K562 (cell line): ENCODE data around the gene ADAMTSL3. TPM values are rescaled to one million over a fixed set of nuclear protein-coding genes. Genes with fewer than 3 reads are reported as not detected.

Experiments
- ATAC-seq: fragments of 200-7000 bp; cut with Tn5 transposase; 3 replicates; pipeline ENCODE4 v1.9.1; 2020; ENCODE audit warnings: moderate library complexity
- BruUV-seq: library from RNA; stranded (reverse); fragments of 400-500 nt; replicated peaks from 2 replicates; lab custom pipeline; 2021; lab: Mats Ljungman, UMichigan
- CTCF ChIA-PET: fragments of 300-600 bp; formaldehyde crosslinking; extraction: SDS; loops from one replicate; lab custom pipeline; 2021; ENCODE audit warnings: low intra/inter-chr PET ratio; lab: Yijun Ruan, JAX
- POLR2A ChIA-PET: fragments of 300-600, 350-650 bp; sonication (Branson Sonifier 250); formaldehyde crosslinking; extraction: SDS; loops from one replicate; lab custom pipeline; 2021; ENCODE audit warnings: antibody characterized with exemption, inconsistent platforms; lab: Yijun Ruan, JAX
- DNase-seq, 4 experiments: peaks; one replicate each; pipeline versions ENCODE4 v3.0.0 to v3.0.0-alpha.2; 2011 to 2018; ENCODE audit warnings: low spot score in 3 of 4, mixed read lengths in 3 of 4; ENCODE audit errors: extremely low read depth in 1 of 4
- FAIRE-seq: peaks from 2 replicates; lab custom pipeline; 2011; peaks lifted over from hg19 to GRCh38; lab: Jason Lieb, UNC
- H2AFZ ChIP-seq: 2 replicates; pipeline ENCODE4 v1.6.0; 2011; ENCODE audit warnings: low read depth, low read length, control low read depth, inconsistent platforms
- H3K27ac ChIP-seq: fragments of 200-600 bp; 3 replicates; pipeline ENCODE4 v1.8.0; 2011; ENCODE audit warnings: low read depth, mild to moderate bottlenecking, control low read depth, inconsistent platforms, low read length, moderate library complexity, mixed read lengths; ENCODE audit errors: extremely low read depth
- H3K27me3 ChIP-seq, 2 experiments: fragments of 300-600 bp in 1 of 2; 2 replicates in 1 of 2; 3 replicates in 1 of 2; pipeline versions ENCODE4 v1.6.0 to v1.8.0; 2011; ENCODE audit warnings: inconsistent platforms in 2 of 2, low read length in 2 of 2, mild to moderate bottlenecking in 1 of 2, mixed read lengths in 1 of 2, moderate library complexity in 1 of 2; ENCODE audit not compliant: control insufficient read depth in 2 of 2, insufficient read depth in 2 of 2
- H3K36me3 ChIP-seq: fragments of 300-600 bp; 3 replicates; pipeline ENCODE4 v1.8.0; 2011; ENCODE audit warnings: mild to moderate bottlenecking, low read length, inconsistent platforms; ENCODE audit not compliant: control insufficient read depth, insufficient read depth
- H3K4me1 ChIP-seq, 2 experiments: fragments of 200-600 bp in 1 of 2; replicated peaks in 1 of 2; 2 replicates in 1 of 2; 3 replicates in 1 of 2; pipeline versions ENCODE4 v1.5.1 to v1.8.0; 2011; ENCODE audit warnings: inconsistent platforms in 2 of 2, low read length in 2 of 2, mild to moderate bottlenecking in 1 of 2, mixed read lengths in 1 of 2, moderate library complexity in 1 of 2; ENCODE audit not compliant: control insufficient read depth in 2 of 2, insufficient read depth in 2 of 2
- H3K4me2 ChIP-seq: 2 replicates; pipeline ENCODE4 v1.6.1; 2011; ENCODE audit warnings: low read length, control low read depth, inconsistent platforms, mixed read lengths; ENCODE audit not compliant: insufficient read depth
- H3K4me3 ChIP-seq: fragments of 200-600 bp; sonication (generic), shearing (Covaris generic); 2 replicates; pipeline ENCODE4 v1.5.1; 2016; ENCODE audit warnings: control low read depth, inconsistent platforms
- H3K79me2 ChIP-seq: fragments of 200-600 bp; 3 replicates; pipeline ENCODE4 v1.8.0; 2011; ENCODE audit warnings: low read length, inconsistent platforms; ENCODE audit not compliant: control insufficient read depth, insufficient read depth
- H3K9ac ChIP-seq, 2 experiments: 2 replicates each; pipeline versions ENCODE4 v1.6.0 to v1.6.1; 2011; ENCODE audit warnings: low read depth in 2 of 2, low read length in 2 of 2, control low read depth in 1 of 2, inconsistent platforms in 1 of 2, mild to moderate bottlenecking in 1 of 2, mixed read lengths in 1 of 2; ENCODE audit not compliant: insufficient read depth in 1 of 2
- H3K9me1 ChIP-seq: one replicate; pipeline ENCODE4 v1.6.0; 2011; ENCODE audit warnings: inconsistent platforms, mild to moderate bottlenecking, low read length, moderate library complexity; ENCODE audit not compliant: control insufficient read depth, insufficient read depth
- H3K9me3 ChIP-seq: replicated peaks from 2 replicates; pipeline ENCODE4 v1.5.1; 2011; ENCODE audit warnings: low read depth, low read length, inconsistent platforms; ENCODE audit not compliant: control insufficient read depth, insufficient read depth
- H4K20me1 ChIP-seq: replicated peaks from 2 replicates; pipeline ENCODE4 v1.6.1; 2011; ENCODE audit warnings: low read length, inconsistent platforms, mixed read lengths; ENCODE audit not compliant: control insufficient read depth, insufficient read depth
- E2F6 ChIP-seq, 2 experiments: IDR thresholded peaks; 2 replicates each; pipeline ENCODE4 v1.6.1; 2011; ENCODE audit warnings: borderline replicate concordance in 1 of 2, control low read depth in 1 of 2, low read depth in 1 of 2, low read length in 1 of 2, mild to moderate bottlenecking in 1 of 2, mixed read lengths in 1 of 2, moderate library complexity in 1 of 2; ENCODE audit not compliant: insufficient read depth in 1 of 2, insufficient read length in 1 of 2, poor library complexity in 1 of 2, severe bottlenecking in 1 of 2; ENCODE audit errors: extremely low read depth in 1 of 2
- NFIX ChIP-seq: fragments of 250-450 bp; sonication (Bioruptor Pico); IDR thresholded peaks from 2 replicates; pipeline ENCODE4 v1.4.0; 2020; ENCODE audit warnings: low read depth, mild to moderate bottlenecking, moderate library complexity
- POLR2A ChIP-seq: fragments of 450-650 bp; conservative IDR thresholded peaks from 2 replicates; pipeline ENCODE4 v1.6.1; 2016
- RB1 ChIP-seq: fragments of 450-650 bp; IDR thresholded peaks from 2 replicates; pipeline ENCODE4 v1.6.1; 2017; ENCODE audit warnings: low read depth, mild to moderate bottlenecking
- SMAD4 ChIP-seq: fragments of 250-450 bp; sonication (Bioruptor Pico); conservative IDR thresholded peaks from 2 replicates; pipeline ENCODE4 v1.8.0; 2021; ENCODE audit warnings: inconsistent platforms, mild to moderate bottlenecking, moderate library complexity
- ZNF512 ChIP-seq: IDR thresholded peaks from 2 replicates; pipeline ENCODE4 v1.6.1; 2016; ENCODE audit warnings: missing genetic modification characterization, missing compliant biosample characterization
- ZNF644 ChIP-seq: fragments of 200-800 bp; sonication (Bioruptor generic); IDR thresholded peaks from 2 replicates; pipeline ENCODE4 v1.6.1; 2016; ENCODE audit warnings: low read depth, missing genetic modification characterization, missing compliant biosample characterization
- WGBS: fragments of 100-300 bp; shearing (Covaris generic); methylation state at CpG from one replicate; pipeline ENCODE4 v1.1.6; 2016; ENCODE audit warnings: low coverage, mixed read lengths; ENCODE audit not compliant: insufficient coverage; ENCODE audit errors: missing lambda C conversion rate; 5-methylcytosine and 5-hydroxymethylcytosine counted together
- in situ Hi-C: fragments of 300-500 bp; cut with MboI; formaldehyde crosslinking; loops from 4 replicates; pipeline ENCODE4 v1.15.0; 2018; ENCODE audit warnings: inconsistent platforms, mixed read lengths
- intact Hi-C: fragments of 100-400 bp; cut with micrococcal nuclease; formaldehyde crosslinking; loops from 2 replicates; pipeline ENCODE4 v1.14.2; 2022
- polyA plus RNA-seq, 8 experiments: library from polyadenylated mRNA; depleted of rRNA in 4 of 8; stranded (reverse) in 5 of 8; unstranded in 3 of 8; fragments of >200 nt; fragmentation: Nextera tagmentation in 2 of 8; fragmentation: Illumina TruSeq in 1 of 8; extraction: Ambion mirVana in 2 of 8; extraction: Trizol in 1 of 8; gene quantifications; 2 replicates each; pipeline versions ENCODE4 v1.2.1 to v1.2.3, GENCODE V29; 2011 to 2014; ENCODE audit warnings: inconsistent platforms in 1 of 8, missing spikeins in 1 of 8
- total RNA-seq, 7 experiments: library from RNA; depleted of rRNA in 6 of 7; stranded (reverse); fragments of >200 nt in 6 of 7; fragmentation: Illumina TruSeq in 2 of 7; extraction: Trizol in 2 of 7; gene quantifications; 2 replicates each; pipeline versions ENCODE4 v1.2.1 to v1.2.3, GENCODE V29; 2011 to 2021; ENCODE audit warnings: low replicate concordance in 1 of 7

The ADAMTSL3 gene
- total and polyA plus RNA-seq, 9 of the 15 experiments (the other 6 are each of a cell fraction or from before 2014, with no cell fraction given): 0.01 to 0.18 (median 0.07) TPM; not detected in 3

GRCh38 chr15:83853232-83853631, 199.3 kb downstream of the ADAMTSL3 start:
- ChIA-PET CTCF (no interaction called here), POLR2A (interaction anchor here (0.7 kb wide), 1 partner anchor 90 kb away, joined by 3 read pairs; no protein-coding TSS in a partner anchor)
- no peak for TF ChIP-seq NFIX (CRISPR knock-in tag)
- TF ChIP-seq SMAD4 (CRISPR knock-in tag): no peak
- no peak for TF ChIP-seq ZNF644
- TF ChIP-seq ZNF512 (tag): no peak
- TF ChIP-seq POLR2A: no peak
- no peak for TF ChIP-seq E2F6 (IDR thresholded peaks at IDR 0.05; ENCODE audit: borderline replicate concordance in 1 of 2, extremely low read depth in 1 of 2, insufficient read depth in 1 of 2, insufficient read length in 1 of 2, low read depth in 1 of 2, low read length in 1 of 2, poor library complexity in 1 of 2, severe bottlenecking in 1 of 2)
- no peak for TF ChIP-seq RB1
- H3K9ac ChIP-seq: no peak overlapping the region
- no peak for ATAC-seq
- no peak for DNase-seq
- FAIRE-seq: no peak
- no peaks in the 10 kb centered on the region for H3K9me1 ChIP-seq
- intact Hi-C loops (no loop called here), in situ Hi-C loops (no loop called here)
- no peaks in the 10 kb centered on the region for H3K36me3 ChIP-seq
- no peaks in the 10 kb centered on the region; the same call in 1 of the 2 replicates for H3K9me3 ChIP-seq
- no peaks in the 10 kb centered on the region for H3K4me1 ChIP-seq
- no peaks in the 10 kb centered on the region for H3K27me3 ChIP-seq
- H4K20me1 ChIP-seq: no peaks in the 10 kb centered on the region
- no peak overlapping the region for H2AFZ ChIP-seq
- H3K4me2 ChIP-seq: no peak overlapping the region
- no peak overlapping the region for H3K27ac ChIP-seq
- no peaks in the 10 kb centered on the region for H3K79me2 ChIP-seq
- BruUV-seq: no TSS peak
- no peak overlapping the region for H3K4me3 ChIP-seq
- 9% methylated on average over 1 of the region's 1 CpG for WGBS
